ENCODE results near the gene GMDS.

DNA sequence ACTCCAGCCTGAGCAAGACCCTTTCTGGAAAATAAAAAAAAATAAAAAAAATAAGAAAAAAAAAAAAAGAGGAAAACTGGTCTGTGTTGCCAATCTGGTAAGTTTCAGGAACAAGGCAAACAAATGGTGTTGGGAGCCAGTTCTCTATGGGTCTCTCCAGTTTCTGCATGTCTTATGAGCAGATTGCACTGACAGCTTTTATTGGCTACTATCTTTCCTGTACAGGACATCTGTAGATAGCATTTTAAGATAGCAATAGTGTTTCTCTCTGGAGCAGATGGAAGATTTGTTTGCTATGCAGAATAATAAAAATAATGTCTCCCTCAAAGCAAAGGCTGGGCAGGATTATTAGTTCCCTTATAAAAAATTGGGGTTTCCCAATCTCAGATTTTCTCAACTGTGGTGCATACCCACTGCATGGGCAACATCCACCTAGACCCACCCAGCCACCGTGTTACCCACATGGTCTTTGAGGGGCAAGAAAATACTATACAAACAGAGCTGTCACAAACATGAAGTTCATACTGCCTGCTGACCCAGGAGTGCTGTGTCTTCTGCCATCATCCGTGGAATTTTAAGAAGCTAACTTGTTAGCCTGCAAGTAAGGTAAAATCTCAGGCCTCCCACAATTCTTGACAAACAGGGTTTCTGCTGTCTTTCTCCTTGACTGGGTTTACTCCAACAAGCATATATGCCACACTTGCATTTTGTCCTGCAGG is 9.5 kb downstream of the GMDS start:
- TF ChIP-seq, protein P1, sequence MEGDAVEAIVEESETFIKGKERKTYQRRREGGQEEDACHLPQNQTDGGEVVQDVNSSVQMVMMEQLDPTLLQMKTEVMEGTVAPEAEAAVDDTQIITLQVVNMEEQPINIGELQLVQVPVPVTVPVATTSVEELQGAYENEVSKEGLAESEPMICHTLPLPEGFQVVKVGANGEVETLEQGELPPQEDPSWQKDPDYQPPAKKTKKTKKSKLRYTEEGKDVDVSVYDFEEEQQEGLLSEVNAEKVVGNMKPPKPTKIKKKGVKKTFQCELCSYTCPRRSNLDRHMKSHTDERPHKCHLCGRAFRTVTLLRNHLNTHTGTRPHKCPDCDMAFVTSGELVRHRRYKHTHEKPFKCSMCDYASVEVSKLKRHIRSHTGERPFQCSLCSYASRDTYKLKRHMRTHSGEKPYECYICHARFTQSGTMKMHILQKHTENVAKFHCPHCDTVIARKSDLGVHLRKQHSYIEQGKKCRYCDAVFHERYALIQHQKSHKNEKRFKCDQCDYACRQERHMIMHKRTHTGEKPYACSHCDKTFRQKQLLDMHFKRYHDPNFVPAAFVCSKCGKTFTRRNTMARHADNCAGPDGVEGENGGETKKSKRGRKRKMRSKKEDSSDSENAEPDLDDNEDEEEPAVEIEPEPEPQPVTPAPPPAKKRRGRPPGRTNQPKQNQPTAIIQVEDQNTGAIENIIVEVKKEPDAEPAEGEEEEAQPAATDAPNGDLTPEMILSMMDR (IDR thresholded peaks at IDR 0.05) = no peak
- no peak for TF ChIP-seq POLR2A (IDR thresholded peaks at IDR 0.05)

Measured in Peyer's patch (tissue), 4 donors.